GM12878 (cell line): ENCODE data around the gene RAB13. TPM values are rescaled to one million over a fixed set of nuclear protein-coding genes. Genes with fewer than 3 reads are reported as not detected.

ENCODE experiments used
- BACH1 ChIP-seq: fragments of 450-650 bp; IDR thresholded peaks from 2 replicates; pipeline ENCODE4 v1.6.1; 2017; ENCODE audit warnings: mild to moderate bottlenecking, borderline replicate concordance
- BRCA1 ChIP-seq: IDR thresholded peaks from 2 replicates; pipeline ENCODE4 v1.6.1; 2011; ENCODE audit warnings: low read depth, low read length, improper control_type of control experiment
- CEBPB ChIP-seq, 2 experiments: fragments of 150-350 bp in 1 of 2; IDR thresholded peaks; 2 replicates each; pipeline ENCODE4 v1.6.1; 2012 to 2014; ENCODE audit warnings: low read depth in 2 of 2, low read length in 2 of 2, borderline replicate concordance in 1 of 2, inconsistent platforms in 1 of 2
- CHD4 ChIP-seq: fragments of 200-600 bp; sonication (generic); IDR thresholded peaks from 2 replicates; pipeline ENCODE4 v1.6.1; 2016; ENCODE audit warnings: mild to moderate bottlenecking
- ESRRA ChIP-seq: IDR thresholded peaks from 2 replicates; pipeline ENCODE4 v1.6.1; 2012; ENCODE audit warnings: mild to moderate bottlenecking, low read length, improper control_type of control experiment
- ETV6 ChIP-seq, 2 experiments: fragments of 450-650 bp in 1 of 2; IDR thresholded peaks in 1 of 2; conservative IDR thresholded peaks in 1 of 2; 2 replicates each; pipeline ENCODE4 v1.6.1; 2014; ENCODE audit warnings: antibody characterized with exemption in 1 of 2, borderline replicate concordance in 1 of 2, low read depth in 1 of 2, mild to moderate bottlenecking in 1 of 2, moderate library complexity in 1 of 2
- EZH2 ChIP-seq: IDR thresholded peaks from 2 replicates; pipeline ENCODE4 v1.6.1; 2012; ENCODE audit warnings: low read depth, mild to moderate bottlenecking, control low read depth, inconsistent platforms, low read length, borderline replicate concordance; ENCODE audit not compliant: control insufficient read depth
- GATAD2B ChIP-seq: fragments of 450-650 bp; conservative IDR thresholded peaks from 2 replicates; pipeline ENCODE4 v1.6.1; 2017; ENCODE audit warnings: low read depth, mild to moderate bottlenecking, moderate library complexity
- HCFC1 ChIP-seq: fragments of 150-350 bp; IDR thresholded peaks from 2 replicates; pipeline ENCODE4 v1.6.1; 2014; ENCODE audit warnings: low read length
- HDAC6 ChIP-seq: fragments of 200-600 bp; sonication (generic); IDR thresholded peaks from one replicate; pipeline ENCODE4 v1.8.0; 2017; ENCODE audit warnings: antibody characterized with exemption; ENCODE audit not compliant: unreplicated experiment
- HDGF ChIP-seq: fragments of 450-650 bp; IDR thresholded peaks from 2 replicates; pipeline ENCODE4 v1.6.1; 2016; ENCODE audit warnings: antibody characterized with exemption
- IRF5 ChIP-seq: fragments of 450-650 bp; IDR thresholded peaks from 2 replicates; pipeline ENCODE4 v1.6.1; 2017; ENCODE audit warnings: borderline replicate concordance
- KAT2A ChIP-seq: conservative IDR thresholded peaks from 2 replicates; pipeline ENCODE4 v1.6.1; 2011; ENCODE audit warnings: low read depth, low read length; ENCODE audit not compliant: control insufficient read depth
- MAX ChIP-seq: IDR thresholded peaks from 2 replicates; pipeline ENCODE4 v1.6.1; 2012; ENCODE audit warnings: low read depth, low read length, improper control_type of control experiment
- MLLT1 ChIP-seq: fragments of 450-650 bp; IDR thresholded peaks from 2 replicates; pipeline ENCODE4 v1.6.1; 2016; ENCODE audit warnings: mild to moderate bottlenecking
- NR2F1 ChIP-seq: fragments of 450-650 bp; conservative IDR thresholded peaks from 2 replicates; pipeline ENCODE4 v1.6.1; 2017; ENCODE audit warnings: mild to moderate bottlenecking
- PML ChIP-seq: IDR thresholded peaks from 2 replicates; pipeline ENCODE4 v1.6.1; 2012; ENCODE audit warnings: low read length, inconsistent platforms
- POU2F2 ChIP-seq: IDR thresholded peaks from 3 replicates; pipeline ENCODE4 v1.6.1; 2011; ENCODE audit warnings: low read depth, mild to moderate bottlenecking, low read length, borderline replicate concordance
- RB1 ChIP-seq: fragments of 450-650 bp; formaldehyde crosslinking; IDR thresholded peaks from 2 replicates; pipeline ENCODE4 v1.6.1; 2017; ENCODE audit warnings: mild to moderate bottlenecking, borderline replicate concordance
- RELB ChIP-seq: fragments of 450-650 bp; IDR thresholded peaks from 2 replicates; pipeline ENCODE4 v1.6.1; 2017; ENCODE audit warnings: low read depth, mild to moderate bottlenecking, moderate library complexity
- RUNX3 ChIP-seq: IDR thresholded peaks from 2 replicates; pipeline ENCODE4 v1.6.1; 2012; ENCODE audit warnings: low read length, inconsistent platforms
- SMAD5 ChIP-seq: IDR thresholded peaks from 2 replicates; pipeline ENCODE4 v1.6.1; 2016; ENCODE audit warnings: antibody characterized with exemption, low read depth
- SPI1 ChIP-seq: IDR thresholded peaks from 2 replicates; pipeline ENCODE4 v1.6.1; 2011; ENCODE audit warnings: low read depth, mild to moderate bottlenecking, low read length, moderate library complexity, borderline replicate concordance; ENCODE audit not compliant: insufficient read depth
- SRF ChIP-seq, 2 experiments: IDR thresholded peaks; 2 replicates each; pipeline ENCODE4 v1.6.1; 2011; ENCODE audit warnings: low read depth in 2 of 2, low read length in 2 of 2, mild to moderate bottlenecking in 1 of 2, moderate library complexity in 1 of 2
- SUPT20H ChIP-seq: IDR thresholded peaks from 2 replicates; pipeline ENCODE4 v1.6.1; 2011; ENCODE audit warnings: low read depth, mild to moderate bottlenecking, low read length, moderate library complexity, borderline replicate concordance; ENCODE audit not compliant: control insufficient read depth
- TARDBP ChIP-seq: IDR thresholded peaks from 2 replicates; pipeline ENCODE4 v1.6.1; 2016; ENCODE audit warnings: borderline replicate concordance
- YY1 ChIP-seq: IDR thresholded peaks from 2 replicates; pipeline ENCODE4 v1.6.1; 2011; ENCODE audit warnings: low read depth, mild to moderate bottlenecking, low read length
- polyA plus RNA-seq, 11 experiments: library from polyadenylated mRNA; depleted of rRNA in 4 of 11; unstranded in 6 of 11; stranded (reverse) in 5 of 11; fragments of >200 nt; fragmentation: Nextera tagmentation in 4 of 11; fragmentation: Illumina TruSeq in 1 of 11; extraction: Ambion mirVana in 4 of 11; extraction: Trizol in 1 of 11; gene quantifications; 1 replicate in 1 of 11; 2 replicates in 10 of 11; pipeline versions ENCODE4 v1.2.1 to v1.2.3, GENCODE V29; 2011 to 2016; ENCODE audit warnings: inconsistent platforms in 2 of 11, missing spikeins in 2 of 11, low read depth in 1 of 11
- total RNA-seq, 4 experiments: library from RNA; depleted of rRNA in 3 of 4; stranded (reverse); fragments of >200 nt in 3 of 4; fragmentation: Illumina TruSeq in 1 of 4; extraction: Trizol in 1 of 4; gene quantifications; 2 replicates each; pipeline versions ENCODE4 v1.2.1 to v1.2.3, GENCODE V29; 2013 to 2021

RAB13 gene
- total and polyA plus RNA-seq, 10 of the 15 experiments (the other 5 are each of a cell fraction or from before 2014, with no cell fraction given): 0.75 to 30.7 (median 15.9) TPM

GRCh38 chr1:153958111-153958960 lies 27.8 kb downstream of the RAB13 start, which contains the start of gene CRTC2 (continued):
- no peak for TF ChIP-seq CEBPB (IDR thresholded peaks at IDR 0.05; ENCODE audit: borderline replicate concordance in 1 of 2, low read depth in 2 of 2, low read length in 2 of 2)
- no peak for TF ChIP-seq CHD4
- TF ChIP-seq ETV6 (conservative IDR thresholded peaks at IDR 0.05 in 1 of 2, IDR thresholded peaks at IDR 0.05 in 1 of 2; ENCODE audit: borderline replicate concordance in 1 of 2, low read depth in 1 of 2): no peak; a peak in 1 of 4 replicates
- TF ChIP-seq HDGF: peak; percentile 61; the same call in 1 of the 2 replicates
- TF ChIP-seq EZH2: no peak
- TF ChIP-seq RELB: no peak; the same call in 1 of the 2 replicates
- no peak for TF ChIP-seq SPI1
- TF ChIP-seq HCFC1: peak; percentile 100
- TF ChIP-seq RUNX3: no peak
- no peak for TF ChIP-seq BRCA1
- TF ChIP-seq SMAD5: no peak; the same call in 1 of the 2 replicates
- no peak for TF ChIP-seq KAT2A
- no peak for TF ChIP-seq PML
- no peak; the same call in 1 of the 2 replicates for TF ChIP-seq BACH1
- peak; percentile 32; the same call in 1 of the 3 replicates for TF ChIP-seq POU2F2
- no peak for TF ChIP-seq ESRRA
- peak; percentile 43 for TF ChIP-seq GATAD2B
- TF ChIP-seq IRF5: no peak
- TF ChIP-seq MLLT1: no peak
- no peak for TF ChIP-seq RB1
- TF ChIP-seq SRF (IDR thresholded peaks at IDR 0.05; ENCODE audit: low read depth in 2 of 2, low read length in 2 of 2): no peak
- TF ChIP-seq HDAC6: no peak
- TF ChIP-seq YY1: peak; percentile 74; the same call in 1 of the 2 replicates
- TF ChIP-seq SUPT20H: no peak
- TF ChIP-seq NR2F1: peak; percentile 94
- peak; percentile 46 for TF ChIP-seq MAX
- TF ChIP-seq TARDBP: peak; percentile 97
